ENCODE results near the gene DENND4C.
A peak's percentile ranks its signal among the peaks of the same experiment; 100 is the strongest.
"Not testable (repeated sequence)": the region's sequence is repeated elsewhere in the genome, so short reads cannot be mapped to it uniquely, and the experiment has no call there.

The DENND4C gene

DNA sequence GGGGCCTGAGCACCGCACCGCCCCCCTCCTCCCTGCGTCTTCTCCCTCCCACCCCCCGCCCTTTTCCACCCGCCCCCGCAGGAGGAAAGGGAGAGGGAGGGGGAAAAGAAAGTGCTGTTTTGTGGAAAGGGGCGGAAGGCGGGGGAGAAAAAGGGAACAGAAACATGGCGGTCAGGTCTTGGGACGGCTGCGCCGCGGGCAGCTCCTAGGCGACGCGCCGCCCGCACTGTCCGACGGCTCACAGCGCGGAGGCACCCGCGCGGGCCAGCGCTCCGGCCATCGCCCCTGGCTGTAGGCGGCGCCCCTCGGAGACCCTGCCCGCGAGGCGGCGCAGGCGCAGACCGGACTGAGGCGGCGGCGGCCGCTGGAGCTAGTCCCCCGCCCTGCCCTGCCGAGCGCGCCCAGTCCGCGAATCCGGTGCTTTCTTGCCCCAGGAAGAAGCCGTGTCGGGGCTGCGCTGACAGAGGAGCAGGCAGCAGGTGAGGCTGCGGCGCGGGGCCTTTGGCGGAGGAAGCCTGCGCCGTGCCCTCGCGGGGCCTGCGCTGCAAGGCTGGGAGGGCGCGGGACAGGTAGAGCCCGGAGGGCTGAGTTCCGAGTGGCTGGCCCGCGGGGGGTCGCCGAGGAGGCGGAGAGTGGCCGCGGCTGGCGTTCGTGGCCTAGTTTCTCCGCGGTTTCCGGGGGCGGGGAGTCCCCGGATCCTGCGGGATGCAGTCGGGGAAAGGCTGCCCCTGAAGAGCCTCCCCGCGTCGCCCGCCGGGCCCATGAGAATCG lies at the start of gene DENND4C:
Gene DENND4C (plus strand): TSS at position 339 of the 771 bp plus-strand sequence. CDS start 45,482 bp downstream, outside the sequence.
- peak; percentile 84 for DNase-seq (ENCODE audit: low spot score)

DNA sequence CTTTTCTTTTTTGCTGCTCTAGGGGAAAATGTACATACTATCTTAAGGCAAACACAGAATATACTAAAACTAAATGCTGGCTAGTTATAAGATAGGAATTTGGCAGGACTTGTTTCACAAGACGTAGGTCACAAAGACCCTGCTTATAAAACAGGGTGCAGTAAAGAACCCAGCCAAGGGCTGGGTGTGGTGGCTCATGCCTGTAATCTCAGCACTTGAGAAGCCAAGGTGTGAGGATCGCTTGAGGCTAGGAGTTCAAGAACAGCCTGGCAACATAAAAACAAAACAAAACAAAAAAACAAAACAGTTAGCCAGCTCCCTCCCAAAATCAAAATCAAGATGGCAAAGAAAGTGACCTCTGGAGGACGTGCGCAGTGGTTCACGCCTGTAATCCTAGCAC lies 49.5 kb upstream of the DENND4C start:
- no peak for DNase-seq (ENCODE audit: low spot score)

DNA sequence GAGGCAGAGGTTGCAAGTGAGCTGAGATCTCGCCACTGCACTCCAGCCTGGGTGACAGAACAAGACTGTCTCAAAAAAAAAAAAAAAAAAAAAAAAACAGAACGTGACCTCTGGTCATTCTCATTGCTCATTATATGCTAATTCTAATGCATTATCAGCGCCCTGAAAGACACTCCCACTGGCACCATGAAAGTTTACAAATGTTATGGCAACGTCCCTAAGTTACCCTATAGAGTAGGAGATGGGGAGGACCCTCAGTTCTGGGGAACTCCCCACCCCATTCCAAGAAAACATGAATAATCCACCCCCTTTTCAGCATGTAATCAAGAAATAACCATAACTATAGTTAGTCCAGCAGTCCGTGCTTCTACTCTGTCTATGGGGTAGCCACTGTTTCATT lies 48.9 kb upstream of the DENND4C start:
- no peak for DNase-seq (ENCODE audit: low spot score)

DNA sequence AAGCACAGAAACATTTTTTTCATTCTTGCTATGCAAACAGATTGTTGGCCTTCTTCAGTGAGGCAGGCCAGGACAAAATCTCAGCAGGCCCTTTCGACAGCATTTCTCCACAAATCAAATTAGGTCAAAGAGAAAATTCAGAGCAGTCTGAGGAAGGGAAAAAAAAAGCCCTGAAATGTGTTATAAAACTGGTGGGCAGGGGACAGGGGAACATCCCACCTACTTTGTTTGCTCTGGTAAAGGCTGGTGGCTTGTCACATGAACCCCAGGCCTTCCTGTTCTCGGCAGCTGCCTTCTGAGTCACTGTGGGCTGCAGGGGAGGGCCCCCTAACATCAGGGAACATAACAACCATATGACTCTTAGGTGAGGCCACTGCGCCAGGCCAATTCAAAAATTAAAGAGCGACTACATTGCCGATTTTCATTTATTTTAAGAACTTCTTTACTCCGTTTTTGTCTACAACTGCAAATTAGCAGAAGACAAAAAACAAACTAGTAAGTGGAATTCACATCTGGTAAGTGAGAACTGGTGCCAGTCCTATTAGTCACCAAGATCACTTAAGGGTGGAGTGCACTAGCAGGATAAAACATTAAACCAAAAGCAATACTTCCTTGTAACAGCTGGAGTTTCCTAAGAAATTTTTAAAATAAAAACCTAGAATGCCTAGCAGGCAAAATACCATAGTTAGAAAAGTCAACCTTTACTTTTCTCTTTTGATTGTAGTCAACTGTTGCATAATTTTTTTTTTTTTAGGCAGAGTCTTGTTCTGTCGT lies 46.2 kb upstream of the DENND4C start:
- DNase-seq (ENCODE audit: low spot score): peak; percentile 72

DNA sequence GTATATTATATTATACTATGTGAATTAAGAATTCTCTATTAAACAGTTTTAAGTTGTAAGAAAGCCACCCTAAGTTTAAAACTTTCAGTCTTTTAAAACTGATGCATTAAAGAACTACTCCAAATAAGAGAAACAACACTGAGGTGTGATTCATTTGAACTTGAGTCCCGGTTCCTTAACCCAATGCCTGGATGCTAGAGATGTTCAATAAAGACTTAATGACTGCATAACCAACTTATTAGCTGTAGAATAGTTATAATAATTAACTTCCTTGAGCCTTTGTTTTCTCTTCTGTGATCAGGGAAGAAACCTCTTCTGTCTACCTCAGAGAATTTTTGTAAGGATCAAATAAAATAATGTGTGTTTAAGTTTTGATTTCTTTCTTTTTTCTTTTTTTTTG lies 45.3 kb upstream of the DENND4C start:
- DNase-seq (ENCODE audit: low spot score): no peak

GRCh38 chr9:19186232-19186631 lies 44.3 kb upstream of the DENND4C start:
- DNase-seq (ENCODE audit: low spot score): no peak

DNA sequence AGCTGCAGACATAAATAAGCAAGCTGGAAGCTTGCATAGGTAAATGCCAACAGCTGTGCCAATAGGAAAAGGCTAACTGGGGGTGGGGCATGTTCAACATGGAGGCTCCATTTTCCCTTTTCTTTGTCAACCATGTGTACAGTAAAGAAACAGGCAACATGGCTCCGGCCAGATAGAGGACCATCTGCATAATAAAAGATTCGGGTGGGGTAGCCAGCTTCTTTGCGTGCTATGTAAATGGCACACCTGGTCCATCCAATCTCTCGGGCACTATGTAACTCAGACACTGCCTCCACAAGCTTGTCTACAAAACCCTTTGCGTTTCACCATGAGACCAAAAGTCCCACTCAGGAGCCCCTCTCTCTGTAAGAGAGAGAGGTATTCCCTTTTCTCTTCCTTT lies 41.7 kb upstream of the DENND4C start:
- no peak for DNase-seq (ENCODE audit: low spot score)

DNA sequence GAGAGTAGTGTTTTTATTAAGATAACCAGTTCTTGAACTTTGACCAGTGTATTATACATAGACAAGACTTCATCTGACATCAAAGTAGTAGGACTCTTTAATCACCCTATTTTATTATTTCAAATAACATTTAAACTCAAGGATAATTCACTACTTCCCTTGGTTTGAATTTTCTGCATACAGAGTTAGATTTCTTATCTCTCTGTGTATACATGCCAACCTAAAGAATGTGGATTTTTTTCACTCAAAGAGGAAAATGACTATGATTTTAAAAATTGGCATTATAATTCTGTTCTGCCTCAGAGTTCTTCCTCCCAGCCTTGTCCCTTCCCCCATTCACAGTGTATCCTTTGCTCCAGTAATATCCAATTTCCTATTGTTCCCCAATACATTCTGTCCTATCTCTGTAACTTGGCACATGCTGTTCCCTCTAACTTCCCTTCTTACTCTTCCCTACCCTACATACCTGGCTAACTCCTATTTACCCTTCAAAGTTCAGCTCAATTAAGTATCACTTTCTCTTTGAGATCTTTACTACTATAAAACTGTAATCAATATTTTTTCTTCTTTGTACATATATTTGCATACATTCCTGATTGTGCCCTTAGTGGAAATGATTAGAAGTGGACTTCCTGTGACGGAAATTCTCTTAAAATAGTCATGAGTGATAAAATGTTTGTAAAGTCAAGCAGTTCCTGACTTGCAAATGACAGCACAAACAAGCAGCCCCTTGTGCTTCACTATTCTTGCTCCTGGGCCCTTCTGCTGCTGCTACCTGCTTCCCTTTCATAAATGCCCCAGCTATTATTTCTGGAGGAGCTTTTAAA lies 38.1 kb upstream of the DENND4C start:
- DNase-seq (ENCODE audit: low spot score): no peak

DNA sequence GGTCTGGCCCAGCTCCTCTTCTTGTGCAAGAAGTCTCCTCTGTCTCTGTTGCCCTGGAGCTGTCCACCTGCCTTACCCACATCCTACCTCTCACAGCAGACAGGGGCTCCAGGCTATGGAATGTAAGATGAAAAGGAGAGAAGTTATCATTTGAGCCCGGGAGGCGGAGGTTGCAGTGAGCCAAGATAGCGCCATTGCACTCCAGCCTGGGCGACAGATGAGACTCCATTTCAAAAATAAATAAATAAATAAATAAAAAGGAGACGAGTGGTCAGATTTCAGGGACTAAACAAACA lies 37.5 kb upstream of the DENND4C start:
- no peak for DNase-seq (ENCODE audit: low spot score)

- DNase-seq (ENCODE audit: low spot score): not testable (repeated sequence)
Observed at GRCh38 chr9:19193358-19193973, 37.0 kb upstream of the DENND4C start.

DNA sequence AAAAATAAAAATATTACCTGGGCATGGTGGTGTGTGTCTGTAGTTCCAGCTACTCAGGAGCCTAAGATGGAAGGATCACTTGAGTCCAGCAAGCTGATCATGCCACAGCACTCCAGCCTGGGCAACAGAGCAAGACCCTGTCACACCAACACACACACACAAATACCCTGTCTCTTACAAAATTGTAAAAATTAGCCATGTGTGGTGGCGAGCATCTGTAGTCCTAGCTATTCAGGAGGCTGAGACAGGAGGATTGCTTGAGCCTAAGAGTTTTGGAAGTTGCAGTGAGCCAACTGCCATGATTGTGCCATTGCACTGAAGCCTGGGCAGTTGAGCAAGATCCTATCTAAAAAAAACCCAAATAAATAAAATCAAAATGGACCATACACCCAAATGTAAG lies 32.1 kb upstream of the DENND4C start:
- DNase-seq (ENCODE audit: low spot score): no peak

- DNase-seq (ENCODE audit: low spot score): no peak
Observed at GRCh38 chr9:19199012-19199411, 31.5 kb upstream of the DENND4C start.

GRCh38 chr9:19200229-19200628 lies 30.3 kb upstream of the DENND4C start:
- no peak for DNase-seq (ENCODE audit: low spot score)

DNA sequence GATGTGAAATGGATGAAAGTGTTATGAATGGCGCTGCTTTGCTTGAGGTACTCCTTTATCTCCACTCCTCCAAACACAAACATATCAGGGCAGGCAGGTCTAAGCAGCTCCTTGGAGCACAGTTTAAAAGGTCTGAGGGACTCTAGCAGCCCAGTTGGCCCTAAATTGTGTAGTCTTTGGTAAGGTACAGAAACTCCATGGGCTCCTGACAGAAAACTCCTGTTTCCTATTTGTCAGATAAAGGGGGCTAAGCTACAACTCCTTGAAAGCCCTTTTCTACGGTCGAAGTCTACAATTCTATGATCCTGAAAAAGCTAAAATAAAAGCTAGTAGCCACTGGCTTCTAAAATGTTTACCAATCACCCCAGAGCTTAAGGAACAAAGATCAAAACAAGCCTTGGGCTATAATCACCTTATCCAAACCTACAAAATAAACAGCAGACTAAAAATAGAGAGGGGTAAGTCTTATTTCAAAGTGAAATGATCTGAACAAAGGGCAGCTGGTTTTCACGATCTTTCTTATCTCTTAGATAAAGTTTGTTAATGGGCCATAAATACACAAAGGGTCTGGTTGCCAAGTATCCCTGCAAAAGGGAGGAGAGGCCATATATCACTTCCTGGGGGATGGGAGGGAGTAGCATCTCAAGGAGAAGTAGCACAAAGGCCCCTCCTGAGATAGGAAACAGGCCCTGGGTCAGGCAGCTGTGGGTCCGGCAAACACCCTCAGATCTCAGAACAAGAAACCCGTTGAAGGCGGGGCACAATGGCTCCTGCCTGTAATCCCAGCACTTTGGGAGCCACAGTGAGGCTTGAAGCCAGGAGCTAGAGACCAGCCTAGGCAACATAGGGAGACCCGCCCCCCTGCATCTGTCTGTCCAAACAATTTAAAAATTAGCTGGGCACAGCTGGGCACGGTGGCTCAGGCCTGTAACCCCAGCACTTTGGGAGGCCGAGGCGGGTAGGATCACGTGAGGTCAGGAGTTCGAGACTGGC lies 28.3 kb upstream of the DENND4C start:
- DNase-seq (ENCODE audit: low spot score): peak; percentile 11

DNA sequence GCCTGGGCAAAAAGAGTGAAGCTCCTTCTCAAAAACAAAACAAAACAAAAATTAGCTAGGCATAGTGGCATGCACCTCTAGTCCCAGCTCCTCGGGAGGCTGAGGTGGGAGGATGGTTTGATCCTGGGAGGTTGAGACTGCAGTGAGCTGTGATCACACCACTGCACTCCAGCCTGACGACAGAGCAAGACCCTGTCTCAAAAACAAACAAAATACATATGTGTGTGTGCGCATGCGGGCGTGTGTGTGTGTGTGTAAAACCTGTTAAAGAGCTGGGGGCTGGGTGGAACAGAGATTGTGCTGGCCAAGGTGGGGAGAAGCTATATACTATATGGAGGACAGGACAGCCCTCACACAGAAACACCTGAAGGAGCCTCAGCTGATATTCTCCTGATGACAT lies 27.4 kb upstream of the DENND4C start:
- no peak for DNase-seq (ENCODE audit: low spot score)

DNA sequence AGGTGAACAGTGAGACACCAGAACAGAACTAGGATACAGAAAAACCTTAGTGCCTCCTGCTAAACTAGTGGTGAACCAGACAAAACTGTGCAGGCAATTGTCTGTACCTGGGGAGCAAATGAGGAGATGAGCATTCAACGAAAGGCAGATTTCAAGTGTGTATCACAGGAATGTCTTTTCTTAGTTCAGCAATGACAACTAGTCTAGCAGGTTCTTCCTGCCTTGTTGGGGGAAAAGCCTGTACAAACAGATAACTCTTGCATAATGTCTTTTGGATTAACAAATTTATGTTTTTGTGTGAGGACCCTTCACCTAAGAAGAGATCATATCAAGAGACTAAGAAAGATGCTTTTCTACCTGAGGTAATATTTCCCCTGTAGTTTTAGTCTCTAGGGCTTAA lies 21.8 kb upstream of the DENND4C start:
- no peak for DNase-seq (ENCODE audit: low spot score)

- DNase-seq (ENCODE audit: low spot score): no peak
Observed at GRCh38 chr9:19209188-19209587, 21.3 kb upstream of the DENND4C start.

DNA sequence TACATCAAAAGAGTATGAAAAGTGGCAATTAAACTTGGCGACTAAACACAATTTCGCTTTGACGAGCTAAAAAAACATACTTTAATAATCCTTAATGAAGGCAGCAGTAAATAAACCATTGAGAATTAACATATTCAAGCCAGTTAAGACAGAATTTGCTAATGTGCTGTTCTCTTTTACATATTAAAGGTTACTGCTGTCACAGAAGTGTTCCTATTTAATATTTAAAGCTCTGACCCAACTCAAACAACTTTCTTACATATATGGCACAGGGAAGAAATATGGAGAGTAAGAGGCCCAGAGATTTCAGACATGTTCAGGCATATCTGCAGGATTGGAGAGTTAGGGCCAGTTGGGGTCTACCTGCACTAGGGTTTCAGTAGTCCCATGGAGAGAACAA lies 16.7 kb upstream of the DENND4C start:
- no peak for DNase-seq (ENCODE audit: low spot score)

GRCh38 chr9:19216466-19216865 lies 14.0 kb upstream of the DENND4C start:
- DNase-seq (ENCODE audit: low spot score): no peak

GRCh38 chr9:19221326-19221725 lies 9.2 kb upstream of the DENND4C start:
- no peak for DNase-seq (ENCODE audit: low spot score)

GRCh38 chr9:19223724-19224123 lies 6.8 kb upstream of the DENND4C start:
- no peak for DNase-seq (ENCODE audit: low spot score)

All from SW480 (cell line).